GF-D8 (cell line): ENCODE measurements around the gene CCNI2.
A peak's percentile ranks its signal among the peaks of the same experiment; 100 is the strongest.

ENCODE experiments used
- DNase-seq: peaks from one replicate; lab custom pipeline; 2025; lab: John Stamatoyannopoulos, UW

CCNI2 gene

GRCh38 chr5:132746954-132747615 lies at the start of gene CCNI2:
CCNI2 (plus strand) TSS chr5:132747426; CDS start chr5:132747496, 70 bp downstream.
- DNase-seq: no peak

- no peak for DNase-seq
Observed at GRCh38 chr5:132704875-132705274, 42.4 kb upstream of the CCNI2 start.

- DNase-seq: no peak
Observed at GRCh38 chr5:132708645-132709044, 38.6 kb upstream of the CCNI2 start.

GRCh38 chr5:132714456-132715307 lies 32.5 kb upstream of the CCNI2 start:
- no peak for DNase-seq

- DNase-seq: no peak
Observed at GRCh38 chr5:132718544-132719312, 28.5 kb upstream of the CCNI2 start.

GRCh38 chr5:132725745-132726144 lies 21.5 kb upstream of the CCNI2 start:
- no peak for DNase-seq

GRCh38 chr5:132729896-132730295 lies 17.3 kb upstream of the CCNI2 start:
- DNase-seq: no peak

GRCh38 chr5:132733499-132734148 lies 13.6 kb upstream of the CCNI2 start:
- DNase-seq: no peak

- no peak for DNase-seq
Observed at GRCh38 chr5:132734687-132735086, 12.5 kb upstream of the CCNI2 start.

- DNase-seq: peak; percentile 51
Observed at GRCh38 chr5:132736853-132737833, 10.1 kb upstream of the CCNI2 start, which contains the start of gene KIF3A. KIF3A (minus strand) TSS chr5:132737546; CDS start chr5:132737419, 127 bp downstream.

- no peak for DNase-seq
Observed at GRCh38 chr5:132737982-132738681, 9.1 kb upstream of the CCNI2 start.

GRCh38 chr5:132739232-132739631 lies 8.0 kb upstream of the CCNI2 start:
- DNase-seq: no peak

GRCh38 chr5:132742158-132742557 lies 5.1 kb upstream of the CCNI2 start:
- no peak for DNase-seq

GRCh38 chr5:132742626-132743025 lies 4.6 kb upstream of the CCNI2 start:
- DNase-seq: no peak

GRCh38 chr5:132744659-132745058 lies 2.6 kb upstream of the CCNI2 start:
- DNase-seq: no peak

GRCh38 chr5:132746592-132746953 lies 653 bp upstream of the CCNI2 start:
- DNase-seq: no peak

- no peak for DNase-seq
Observed at GRCh38 chr5:132747616-132748440, 602 bp downstream of the CCNI2 start.

GRCh38 chr5:132748522-132749000 lies 1.3 kb downstream of the CCNI2 start:
- DNase-seq: no peak

- DNase-seq: no peak
Observed at GRCh38 chr5:132749506-132749905, 2.3 kb downstream of the CCNI2 start.
